ENCODE results near the gene HAGH. TPM values are rescaled to one million over a fixed set of nuclear protein-coding genes. Genes with fewer than 3 reads are reported as not detected.

HAGH gene
- total RNA-seq, 1 experiment from 2014 or later = 48.1 TPM

DNA sequence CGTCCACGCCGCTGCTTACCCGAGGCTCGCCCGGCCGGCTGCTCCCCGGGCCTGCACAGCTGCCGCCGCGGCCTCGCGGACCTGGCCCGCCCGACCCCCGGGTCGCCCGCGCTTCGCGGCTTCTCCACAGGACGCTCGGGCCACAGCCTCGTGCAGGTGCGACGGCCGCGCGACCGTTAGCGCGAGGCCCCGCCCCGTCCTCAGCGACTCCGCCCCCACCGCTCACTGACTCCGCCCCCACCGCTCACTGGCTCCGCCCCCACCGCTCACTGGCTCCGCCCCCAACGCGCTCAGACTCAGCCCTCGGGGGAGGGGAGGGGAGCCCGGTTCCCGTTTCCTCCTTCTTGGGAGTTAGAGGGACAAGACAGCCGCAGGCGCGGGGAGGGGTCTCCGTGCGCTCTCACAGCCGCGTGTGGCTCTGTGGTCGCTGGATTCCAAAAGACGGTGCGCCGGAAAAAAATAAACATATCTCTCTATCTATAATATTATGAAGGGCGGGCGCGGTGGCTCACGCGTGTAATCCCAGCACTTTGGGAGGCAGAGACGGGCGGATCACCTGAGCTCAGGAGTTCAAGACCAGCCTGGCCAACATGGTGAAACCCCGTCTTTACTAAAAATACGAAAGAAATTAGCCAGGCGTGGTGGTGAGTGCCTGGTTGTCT, 45.5 kb upstream of the HAGH start, which contains the start of gene MEIOB:
Gene MEIOB (minus strand): TSS at position 191 of the 662 bp plus-strand sequence. CDS start 3,989 bp downstream, outside the sequence.
- TF ChIP-seq, protein P1, sequence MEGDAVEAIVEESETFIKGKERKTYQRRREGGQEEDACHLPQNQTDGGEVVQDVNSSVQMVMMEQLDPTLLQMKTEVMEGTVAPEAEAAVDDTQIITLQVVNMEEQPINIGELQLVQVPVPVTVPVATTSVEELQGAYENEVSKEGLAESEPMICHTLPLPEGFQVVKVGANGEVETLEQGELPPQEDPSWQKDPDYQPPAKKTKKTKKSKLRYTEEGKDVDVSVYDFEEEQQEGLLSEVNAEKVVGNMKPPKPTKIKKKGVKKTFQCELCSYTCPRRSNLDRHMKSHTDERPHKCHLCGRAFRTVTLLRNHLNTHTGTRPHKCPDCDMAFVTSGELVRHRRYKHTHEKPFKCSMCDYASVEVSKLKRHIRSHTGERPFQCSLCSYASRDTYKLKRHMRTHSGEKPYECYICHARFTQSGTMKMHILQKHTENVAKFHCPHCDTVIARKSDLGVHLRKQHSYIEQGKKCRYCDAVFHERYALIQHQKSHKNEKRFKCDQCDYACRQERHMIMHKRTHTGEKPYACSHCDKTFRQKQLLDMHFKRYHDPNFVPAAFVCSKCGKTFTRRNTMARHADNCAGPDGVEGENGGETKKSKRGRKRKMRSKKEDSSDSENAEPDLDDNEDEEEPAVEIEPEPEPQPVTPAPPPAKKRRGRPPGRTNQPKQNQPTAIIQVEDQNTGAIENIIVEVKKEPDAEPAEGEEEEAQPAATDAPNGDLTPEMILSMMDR (IDR thresholded peaks at IDR 0.05; ENCODE audit: insufficient read depth in 1 of 2, low read depth in 1 of 2, low read length in 1 of 2, severe bottlenecking in 1 of 2, unreplicated experiment in 1 of 2) = no peak
- no peaks in the 10 kb centered on the region for H3K9me3 Mint-ChIP-seq (ENCODE audit: unreplicated experiment)
- H3K4me3 ChIP-seq (ENCODE audit: low read depth, low read length) = no peak within 1 kb of the TSS
- H3K27me3 ChIP-seq (replicated peaks; ENCODE audit: control insufficient read depth, insufficient read depth, low read length) = no peaks in the 10 kb centered on the region; the same call in 1 of the 2 replicates
- no peaks in the 10 kb centered on the region for H3K9me3 ChIP-seq
- H3K4me1 ChIP-seq = no peaks in the 10 kb centered on the region; the same call in 1 of the 2 replicates
- POLR2A ChIA-PET = no interaction called here
- CTCF ChIA-PET = no interaction called here
- H3K4me3 Mint-ChIP-seq (ENCODE audit: unreplicated experiment) = no peak within 1 kb of the TSS
- no TSS peak for BruUV-seq (replicated peaks)
- H3K27me3 Mint-ChIP-seq (ENCODE audit: insufficient read depth, unreplicated experiment) = no peaks in the 10 kb centered on the region
- DNase-seq = no peak
- H3K36me3 ChIP-seq (ENCODE audit: control insufficient read depth, insufficient read depth, low read length) = no peaks in the 10 kb centered on the region
- H3K4me1 Mint-ChIP-seq (ENCODE audit: low read depth, unreplicated experiment) = peaks cover 7% of the 10 kb centered on the region
- intact Hi-C loops (cut with micrococcal nuclease; ENCODE audit: unreplicated experiment) = no loop called here
- H3K27ac Mint-ChIP-seq (ENCODE audit: unreplicated experiment) = no peak within 1 kb of the TSS
- H3K36me3 Mint-ChIP-seq (ENCODE audit: insufficient read depth, unreplicated experiment) = peaks cover 5% of the 10 kb centered on the region

DNA sequence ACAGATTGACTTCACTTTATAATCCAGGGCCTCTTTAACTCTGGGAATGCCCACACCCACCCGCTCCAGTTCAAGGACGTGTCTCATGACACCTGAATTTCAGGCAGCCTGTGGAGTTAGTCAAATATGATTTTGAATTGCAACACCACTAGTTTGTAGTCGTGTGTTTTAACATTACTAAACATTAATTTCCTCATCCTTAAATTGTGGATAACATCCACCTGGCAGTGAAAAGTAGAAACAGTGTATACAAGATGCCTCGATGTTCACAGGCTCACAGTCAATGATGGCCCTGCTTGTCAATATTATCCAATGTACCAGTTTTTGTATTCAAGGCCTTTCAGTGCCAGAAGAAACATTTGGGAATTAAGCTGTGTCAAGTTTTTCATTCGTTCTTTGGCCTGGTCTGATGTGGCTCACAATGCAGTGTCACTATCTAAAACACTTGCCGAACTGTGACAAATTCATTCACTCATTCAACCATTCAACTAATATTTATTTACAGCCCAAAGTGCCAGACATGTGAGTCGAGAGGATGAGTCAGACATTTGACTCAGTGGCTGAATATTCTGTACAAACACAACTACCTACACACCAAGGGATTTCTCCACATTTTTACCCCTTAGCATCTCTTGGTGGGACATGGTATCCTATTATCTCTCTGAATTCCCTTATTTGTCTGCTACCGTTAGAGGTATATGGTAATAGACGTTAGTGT, 43.9 kb upstream of the HAGH start:
- peaks cover 5% of the 10 kb centered on the region for H3K36me3 Mint-ChIP-seq (ENCODE audit: insufficient read depth, unreplicated experiment)
- H3K9me3 Mint-ChIP-seq (ENCODE audit: unreplicated experiment) = no peaks in the 10 kb centered on the region
- no peaks in the 10 kb centered on the region for H3K27me3 Mint-ChIP-seq (ENCODE audit: insufficient read depth, unreplicated experiment)
- H3K27ac Mint-ChIP-seq (ENCODE audit: unreplicated experiment) = no peak overlapping the region
- H3K4me1 ChIP-seq = no peaks in the 10 kb centered on the region; the same call in 1 of the 2 replicates
- DNase-seq = no peak
- no peaks in the 10 kb centered on the region for H3K36me3 ChIP-seq (ENCODE audit: control insufficient read depth, insufficient read depth, low read length)
- TF ChIP-seq, protein P1 (IDR thresholded peaks at IDR 0.05; ENCODE audit: insufficient read depth in 1 of 2, low read depth in 1 of 2, low read length in 1 of 2, severe bottlenecking in 1 of 2, unreplicated experiment in 1 of 2) = no peak
- intact Hi-C loops (cut with micrococcal nuclease; ENCODE audit: unreplicated experiment) = no loop called here
- no peaks in the 10 kb centered on the region for H3K27me3 ChIP-seq (replicated peaks; ENCODE audit: control insufficient read depth, insufficient read depth, low read length)
- ChIA-PET CTCF (no interaction called here), POLR2A (no interaction called here)
- no peaks in the 10 kb centered on the region for H3K9me3 ChIP-seq
- H3K4me3 ChIP-seq (ENCODE audit: low read depth, low read length) = no peak overlapping the region
- H3K4me1 Mint-ChIP-seq (ENCODE audit: low read depth, unreplicated experiment) = peaks cover 7% of the 10 kb centered on the region
- H3K4me3 Mint-ChIP-seq (ENCODE audit: unreplicated experiment) = no peak overlapping the region
- no TSS peak for BruUV-seq (replicated peaks)

DNA sequence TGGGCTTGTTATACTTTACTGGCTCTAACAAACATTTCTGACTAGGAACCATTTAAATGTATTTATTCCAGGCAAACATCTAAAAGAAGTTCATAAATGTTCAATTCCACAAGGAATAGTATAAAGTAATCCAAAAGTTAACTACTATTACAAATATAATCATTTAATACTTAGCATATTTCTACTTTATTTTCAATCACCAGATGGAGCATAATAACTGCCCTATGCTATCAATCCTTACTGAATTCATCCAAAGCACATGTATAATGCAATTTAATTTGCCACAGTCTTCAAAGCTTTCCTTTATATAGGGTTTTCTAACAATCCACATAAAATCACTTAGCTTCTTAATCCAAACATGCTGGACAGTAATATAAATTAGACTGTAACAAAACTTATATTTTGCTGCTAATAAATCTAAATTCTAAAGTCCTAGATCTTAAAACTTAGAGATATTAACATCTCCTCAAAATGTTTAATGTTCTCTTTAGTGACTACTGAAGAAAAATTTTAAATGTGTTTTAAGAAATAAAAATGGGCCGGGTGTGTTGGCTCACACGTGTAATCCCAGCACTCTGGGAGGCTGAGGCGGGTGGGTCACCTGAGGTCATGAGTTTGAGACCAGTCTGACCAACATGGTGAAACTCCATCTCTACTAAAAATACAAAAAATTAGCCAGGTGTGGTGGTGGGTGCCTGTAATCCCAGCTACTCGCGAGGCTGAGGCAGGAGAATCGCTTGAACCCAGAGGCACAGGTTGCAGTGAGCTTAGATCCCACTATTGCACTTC, 39.5 kb upstream of the HAGH start:
- TF ChIP-seq, protein P1 (IDR thresholded peaks at IDR 0.05; ENCODE audit: insufficient read depth in 1 of 2, low read depth in 1 of 2, low read length in 1 of 2, severe bottlenecking in 1 of 2, unreplicated experiment in 1 of 2) = no peak

More for the DNA sequence above, 39.5 kb upstream of the HAGH start:
- intact Hi-C loops (cut with micrococcal nuclease; ENCODE audit: unreplicated experiment) = no loop called here
- H3K36me3 Mint-ChIP-seq (ENCODE audit: insufficient read depth, unreplicated experiment) = no peaks in the 10 kb centered on the region
- ChIA-PET CTCF (no interaction called here), POLR2A (no interaction called here)
- no peak for DNase-seq
- Histone ChIP-seq H3K9me3 (no peaks in the 10 kb centered on the region), H3K4me1 (no peaks in the 10 kb centered on the region; the same call in 1 of the 2 replicates), H3K4me3 (ENCODE audit: low read depth, low read length) (no peak overlapping the region), H3K36me3 (ENCODE audit: control insufficient read depth, insufficient read depth, low read length) (no peaks in the 10 kb centered on the region), H3K27me3 (replicated peaks; ENCODE audit: control insufficient read depth, insufficient read depth, low read length) (no peaks in the 10 kb centered on the region)
- H3K27ac Mint-ChIP-seq (ENCODE audit: unreplicated experiment) = no peak overlapping the region
- BruUV-seq (replicated peaks) = no TSS peak
- H3K9me3 Mint-ChIP-seq (ENCODE audit: unreplicated experiment) = no peaks in the 10 kb centered on the region
- H3K27me3 Mint-ChIP-seq (ENCODE audit: insufficient read depth, unreplicated experiment) = no peaks in the 10 kb centered on the region
- peaks cover 7% of the 10 kb centered on the region for H3K4me1 Mint-ChIP-seq (ENCODE audit: low read depth, unreplicated experiment)
- H3K4me3 Mint-ChIP-seq (ENCODE audit: unreplicated experiment) = no peak overlapping the region

Data from Caco-2 (cell line).